ENCODE measurements around the gene KCNB1.

- TF ChIP-seq CEBPB (IDR thresholded peaks at IDR 0.05; ENCODE audit: low read depth, low read length) (no peak), FOS (IDR thresholded peaks at IDR 0.05; ENCODE audit: low read depth, low read length) (no peak), CTCF (conservative IDR thresholded peaks at IDR 0.05; ENCODE audit: low read depth, low read length) (no peak), POLR2A (IDR thresholded peaks at IDR 0.05; ENCODE audit: low read depth, low read length) (no peak)
Observed at GRCh38 chr20:49450281-49450721, 32.2 kb downstream of the KCNB1 start.

Measured in IMR-90 (cell line).